Measurements from ENCODE around the gene MICU1.
"Not testable (repeated sequence)": the region's sequence is repeated elsewhere in the genome, so short reads cannot be mapped to it uniquely, and the experiment has no call there.

MICU1 gene

DNA sequence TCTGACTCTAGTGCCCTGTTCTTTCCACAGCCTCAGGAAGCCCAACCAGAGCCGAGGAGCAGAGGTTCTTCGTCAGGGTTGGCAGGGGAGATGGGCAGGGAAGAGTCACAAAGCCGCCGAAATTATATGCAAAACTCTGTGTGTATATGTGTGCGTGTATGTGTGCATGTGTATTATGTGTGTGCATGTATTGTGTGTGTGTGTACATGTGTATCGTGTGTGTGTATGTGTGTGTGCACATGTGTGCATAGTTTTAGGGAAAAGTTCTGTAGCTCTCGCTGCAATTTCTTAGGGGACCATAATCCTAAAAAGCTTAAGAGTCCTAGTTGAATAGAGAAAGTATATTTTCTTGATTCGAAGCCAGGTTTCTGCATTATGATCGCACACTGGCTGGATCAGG, 288.2 kb downstream of the MICU1 start:
- DNase-seq, result no peak

DNA sequence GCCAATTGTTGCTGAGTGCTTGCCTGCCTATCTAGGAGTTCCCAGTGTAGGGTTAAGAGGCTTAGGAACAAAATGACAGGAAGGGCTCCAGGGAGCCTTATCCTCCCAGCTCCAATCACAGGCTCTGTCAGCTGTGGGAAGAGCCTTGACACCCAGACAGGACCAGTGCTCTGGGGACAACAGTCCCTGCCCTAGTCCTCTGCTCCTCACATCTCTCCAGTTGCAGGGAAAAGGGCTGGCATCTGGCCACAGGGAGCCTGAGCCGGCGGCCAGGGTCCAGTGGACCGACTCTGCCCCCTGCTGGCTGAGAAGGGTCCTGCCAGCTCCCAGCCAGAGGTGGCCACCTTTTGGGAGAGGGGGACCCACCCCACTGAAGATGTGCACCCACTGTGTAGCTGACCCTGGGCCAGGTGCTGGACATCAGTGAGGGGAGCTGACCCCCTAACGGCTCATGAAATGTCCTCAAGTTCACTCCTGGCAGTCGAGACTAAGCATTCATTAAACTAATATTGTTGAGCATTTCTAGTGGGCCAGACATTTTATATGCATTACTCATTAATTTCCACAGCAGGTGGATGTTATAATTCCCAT, 288.7 kb downstream of the MICU1 start:
- DNase-seq, result peak; percentile 56

DNA sequence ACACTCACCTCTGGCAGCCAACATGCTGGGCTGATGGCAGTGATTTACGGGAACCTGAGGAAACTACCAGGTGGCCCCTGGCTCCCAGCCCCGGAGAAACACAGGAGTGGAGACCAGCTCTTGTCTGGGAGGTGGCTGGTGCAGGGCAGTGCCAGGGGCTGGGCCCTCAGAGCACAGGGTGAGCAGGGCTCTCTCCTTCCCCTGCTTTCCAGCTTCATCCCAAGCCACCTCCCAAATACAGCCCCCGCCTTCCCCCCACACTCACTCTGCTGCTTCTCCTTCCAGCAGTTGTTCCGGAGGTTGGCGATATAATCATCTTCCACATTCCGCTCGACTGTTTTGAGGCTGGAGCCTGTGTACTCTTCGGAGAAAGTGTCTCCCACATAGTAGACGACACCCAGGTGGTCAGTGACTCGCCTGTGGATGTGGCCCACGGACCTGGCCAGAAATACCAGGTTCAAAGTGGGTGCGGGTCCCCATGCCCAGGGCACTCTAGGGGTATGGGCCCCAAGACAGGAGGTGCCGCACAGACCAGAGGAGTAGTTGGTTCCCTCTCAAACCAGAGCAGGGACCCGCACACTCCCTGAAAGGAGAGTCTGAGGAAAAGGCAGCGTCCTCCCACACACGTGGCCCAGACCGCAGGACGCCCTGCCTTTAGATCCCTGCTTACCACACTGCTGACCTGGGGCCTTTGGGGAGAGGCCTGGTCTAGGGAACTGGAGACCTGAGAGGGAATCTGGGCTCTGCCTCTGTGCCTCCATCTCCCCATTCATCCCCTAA, 289.4 kb downstream of the MICU1 start:
- no peak for DNase-seq

DNA sequence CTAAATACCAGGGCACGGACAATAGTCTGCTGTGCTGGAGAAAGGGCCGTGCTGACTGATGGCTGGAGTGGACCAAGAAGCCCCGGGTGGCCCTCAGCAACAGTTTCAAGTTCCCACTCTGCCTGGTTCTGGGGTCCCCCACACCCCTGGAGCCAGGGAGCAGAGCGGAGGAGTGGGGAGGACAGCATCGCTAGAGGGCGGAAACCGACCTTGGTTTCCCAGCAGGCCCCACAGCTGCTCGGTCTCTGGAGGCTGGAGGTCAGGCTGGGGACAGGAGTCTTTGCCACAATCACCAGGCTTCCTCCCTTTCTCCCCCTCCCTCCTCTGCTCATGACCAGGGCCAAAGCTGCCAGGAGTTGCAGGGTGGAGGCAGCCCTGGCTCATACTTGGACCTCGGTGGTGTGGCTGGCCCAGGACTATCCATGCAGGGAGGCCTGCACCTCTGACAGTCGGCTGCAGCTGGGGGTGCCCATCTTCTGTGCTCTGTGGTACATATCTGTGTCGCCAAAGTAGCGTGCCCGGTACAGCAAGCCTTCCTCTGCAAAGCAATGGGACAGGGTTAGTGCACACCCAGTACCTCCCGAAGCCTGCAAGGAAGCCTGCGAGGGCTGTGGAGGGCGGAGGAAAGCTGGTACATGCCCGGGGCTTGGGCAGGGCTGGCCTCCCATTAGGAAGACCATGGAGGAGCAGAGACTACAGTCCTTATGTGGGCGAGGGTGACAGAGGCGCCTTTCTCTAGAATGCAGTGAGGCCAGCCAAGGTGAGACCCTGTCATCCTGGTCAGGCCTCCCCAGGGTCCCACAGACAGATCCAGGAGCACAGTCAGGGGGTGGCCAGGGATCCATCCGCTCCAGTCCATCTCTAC, 290.3 kb downstream of the MICU1 start:
- peak; percentile 42 for DNase-seq

DNA sequence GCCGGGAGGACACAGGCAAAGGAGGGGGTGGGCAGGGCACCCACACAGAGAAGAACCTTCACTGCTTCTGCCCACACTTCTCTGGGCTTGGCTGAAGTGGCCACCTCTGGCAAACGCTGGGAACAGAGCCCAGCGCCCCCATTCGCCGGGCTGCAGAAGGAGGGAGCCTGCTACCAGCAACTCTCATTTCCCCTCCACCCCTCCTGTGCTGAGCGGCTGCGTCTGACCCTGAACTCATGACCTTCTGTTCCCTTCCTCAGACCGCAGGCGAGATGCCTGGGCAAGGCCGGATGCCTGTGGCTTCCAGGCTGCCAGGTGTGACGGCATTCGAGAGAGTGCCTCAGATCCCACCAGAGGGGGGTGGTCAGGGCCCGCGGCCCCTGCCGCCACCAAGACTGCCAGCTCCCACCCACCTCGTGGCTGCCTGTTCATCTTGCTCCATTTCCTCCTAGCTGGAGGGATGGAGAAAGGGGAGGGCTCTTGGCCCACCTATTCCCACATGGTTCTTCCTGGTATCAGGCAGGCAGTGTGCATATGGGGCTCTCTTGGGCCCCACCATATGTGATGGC, 291.0 kb downstream of the MICU1 start:
- DNase-seq, result peak; percentile 80

DNA sequence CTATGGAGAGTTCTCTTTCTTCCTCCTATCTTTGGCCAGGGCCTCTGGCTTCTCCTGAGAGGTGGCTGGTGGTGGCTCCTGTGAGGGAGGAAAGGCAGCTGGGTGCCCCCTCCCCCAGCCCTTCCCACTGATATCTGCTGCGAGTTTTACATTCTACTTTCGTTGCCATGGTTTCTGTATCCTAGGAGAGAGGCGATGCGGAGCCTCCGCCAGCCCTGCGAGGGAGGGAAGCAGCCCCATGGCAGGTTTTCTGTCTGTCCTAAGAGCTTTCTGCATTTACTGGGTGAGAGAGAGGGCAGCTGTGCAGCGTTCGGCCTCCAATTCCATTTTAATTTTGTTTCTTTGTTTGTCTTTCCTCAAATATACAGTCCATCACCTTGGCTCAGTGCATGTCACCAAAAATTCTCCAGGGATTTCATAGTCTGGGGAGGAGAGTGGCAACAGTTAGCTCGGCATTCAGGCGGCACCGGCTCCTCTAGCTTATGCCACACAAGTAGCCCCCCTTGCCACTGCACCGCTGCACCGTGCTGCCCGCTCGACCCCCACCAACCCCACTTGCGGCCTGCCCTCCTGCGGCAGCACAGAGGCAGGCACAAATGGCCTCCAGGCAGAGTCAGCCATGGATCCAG, 291.6 kb downstream of the MICU1 start:
- DNase-seq, result no peak

DNA sequence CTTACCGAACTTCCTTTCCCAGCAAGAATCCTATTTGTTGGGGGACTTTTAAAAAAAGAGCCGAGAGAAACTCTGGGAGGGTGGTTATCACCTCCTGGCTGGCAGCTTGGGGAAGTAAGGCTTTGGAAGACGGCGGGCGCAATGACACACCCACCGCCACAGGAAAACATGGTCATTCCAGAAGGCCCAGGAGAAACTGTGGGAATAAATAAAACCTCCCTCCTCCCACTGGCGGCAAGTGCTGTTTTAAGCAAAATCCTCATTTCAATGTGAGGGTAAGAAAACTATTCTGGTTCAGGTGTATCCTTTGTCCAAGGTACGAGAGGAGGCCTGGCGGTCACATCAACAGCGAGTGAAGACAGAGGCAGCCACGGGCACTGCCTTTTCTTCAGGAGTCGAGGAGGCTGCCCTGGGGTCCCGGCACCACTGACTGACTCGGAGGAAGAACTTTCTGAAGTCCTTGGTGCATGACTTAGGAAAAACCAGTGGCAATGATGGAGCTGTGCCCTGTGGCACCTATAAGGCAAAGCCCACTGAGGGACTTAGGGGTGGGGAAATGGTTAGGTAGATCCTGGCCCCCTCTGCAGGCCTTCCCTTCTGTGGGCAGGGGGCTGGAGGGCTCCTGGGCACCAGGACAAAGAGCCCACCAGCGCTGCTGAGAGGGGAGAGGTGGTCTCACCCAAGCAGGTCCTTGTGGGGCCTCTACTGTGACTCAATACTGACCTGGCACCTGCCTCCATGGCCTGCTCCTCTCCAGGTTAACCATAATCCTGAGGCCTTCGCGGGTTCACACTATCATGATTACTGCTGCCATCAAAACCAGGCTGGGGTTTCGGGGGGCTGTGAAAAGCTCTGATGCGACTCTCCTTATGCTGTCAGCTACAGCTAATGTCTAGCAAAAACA, 292.5 kb downstream of the MICU1 start:
- no peak for DNase-seq

DNA sequence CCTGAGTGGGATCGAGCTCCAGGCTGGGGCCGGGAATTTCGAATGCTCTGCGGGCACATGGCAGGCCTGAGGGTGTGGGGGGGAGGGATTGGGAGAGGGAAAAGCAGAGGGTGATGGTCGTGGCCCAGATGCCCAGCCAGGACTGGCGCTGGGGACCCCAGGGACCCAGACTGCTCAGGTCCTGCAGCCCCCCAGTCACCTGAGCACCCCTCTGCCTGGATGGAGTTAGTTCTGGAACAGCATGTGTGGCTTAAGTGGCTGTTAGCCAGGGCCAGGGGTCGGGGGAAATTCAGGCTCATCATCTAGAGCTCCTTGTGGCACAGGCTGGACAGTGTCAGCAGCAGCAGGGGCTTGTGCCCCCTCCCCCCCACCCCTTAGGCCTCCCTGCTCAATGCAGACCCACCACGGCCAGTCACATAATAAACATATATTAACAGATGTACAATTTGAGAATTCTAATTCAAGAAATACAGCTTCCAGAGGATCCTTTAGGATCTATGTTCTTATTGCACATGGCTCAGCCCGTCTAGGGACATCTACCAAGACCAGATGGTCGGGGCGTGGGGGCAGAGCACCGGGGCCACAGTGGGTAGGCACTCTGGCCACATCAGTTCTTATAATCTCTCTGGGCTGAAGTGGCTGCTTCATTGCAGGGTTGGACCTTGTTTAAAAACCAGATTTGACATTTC, 293.3 kb downstream of the MICU1 start:
- no peak for DNase-seq

DNA sequence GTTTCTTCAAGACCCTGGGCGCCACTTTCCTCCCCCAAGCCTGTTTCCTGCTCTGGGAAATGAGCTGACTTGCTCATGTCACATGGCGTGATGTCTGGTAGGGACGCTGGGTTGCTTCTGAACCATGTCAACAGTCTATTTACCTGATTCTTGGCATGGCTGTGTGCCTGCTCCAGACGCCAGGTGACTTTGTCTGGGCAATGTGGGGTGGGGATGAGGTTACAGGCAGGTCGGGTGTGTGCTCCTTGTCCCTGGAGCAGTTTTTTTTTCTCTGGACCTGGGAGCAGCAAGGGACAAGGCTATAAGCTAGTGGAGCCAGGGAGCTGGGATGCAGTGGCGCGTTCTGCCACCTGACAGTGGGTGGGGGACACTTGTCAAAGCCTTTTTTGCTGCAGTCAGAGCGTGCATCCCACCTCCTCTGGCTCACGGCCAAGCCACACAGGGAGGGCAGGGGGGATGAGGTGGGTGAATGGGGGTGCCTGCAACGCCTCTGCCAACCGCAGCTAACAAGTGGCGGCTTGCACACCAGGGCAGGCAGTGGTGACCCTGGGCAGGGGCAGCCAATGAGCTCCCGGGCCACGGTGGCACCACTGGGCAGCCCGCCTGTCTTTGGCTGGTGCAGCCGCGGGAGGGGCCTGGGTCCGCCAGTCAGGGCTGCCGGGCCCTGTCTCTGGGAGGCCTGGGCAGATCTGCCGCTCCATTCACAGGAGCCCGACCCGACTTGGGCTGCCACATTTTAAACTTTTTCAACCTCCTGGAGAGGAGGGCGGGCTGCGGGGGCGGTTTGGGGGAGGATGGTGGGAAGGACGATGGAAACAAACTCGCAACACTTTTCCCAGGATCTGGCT, 294.1 kb downstream of the MICU1 start:
- peak; percentile 83 for DNase-seq

DNA sequence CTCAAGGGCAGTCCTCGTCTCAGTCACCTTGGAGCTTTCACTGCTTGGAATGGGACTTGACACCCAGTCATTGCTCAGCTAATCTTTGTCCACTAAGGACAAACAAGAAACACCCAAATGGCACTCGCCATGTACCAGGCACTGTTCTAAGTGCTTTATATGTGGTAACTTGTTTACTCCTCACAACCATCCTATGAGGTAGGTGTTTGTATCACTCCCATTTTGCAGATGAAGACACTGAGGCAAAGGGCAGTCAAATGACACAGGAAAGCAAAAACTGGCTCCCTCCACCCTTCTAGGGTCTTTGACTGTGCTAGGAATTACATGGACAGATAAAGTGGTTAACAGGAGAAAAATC, 295.8 kb downstream of the MICU1 start:
- no peak for DNase-seq

DNA sequence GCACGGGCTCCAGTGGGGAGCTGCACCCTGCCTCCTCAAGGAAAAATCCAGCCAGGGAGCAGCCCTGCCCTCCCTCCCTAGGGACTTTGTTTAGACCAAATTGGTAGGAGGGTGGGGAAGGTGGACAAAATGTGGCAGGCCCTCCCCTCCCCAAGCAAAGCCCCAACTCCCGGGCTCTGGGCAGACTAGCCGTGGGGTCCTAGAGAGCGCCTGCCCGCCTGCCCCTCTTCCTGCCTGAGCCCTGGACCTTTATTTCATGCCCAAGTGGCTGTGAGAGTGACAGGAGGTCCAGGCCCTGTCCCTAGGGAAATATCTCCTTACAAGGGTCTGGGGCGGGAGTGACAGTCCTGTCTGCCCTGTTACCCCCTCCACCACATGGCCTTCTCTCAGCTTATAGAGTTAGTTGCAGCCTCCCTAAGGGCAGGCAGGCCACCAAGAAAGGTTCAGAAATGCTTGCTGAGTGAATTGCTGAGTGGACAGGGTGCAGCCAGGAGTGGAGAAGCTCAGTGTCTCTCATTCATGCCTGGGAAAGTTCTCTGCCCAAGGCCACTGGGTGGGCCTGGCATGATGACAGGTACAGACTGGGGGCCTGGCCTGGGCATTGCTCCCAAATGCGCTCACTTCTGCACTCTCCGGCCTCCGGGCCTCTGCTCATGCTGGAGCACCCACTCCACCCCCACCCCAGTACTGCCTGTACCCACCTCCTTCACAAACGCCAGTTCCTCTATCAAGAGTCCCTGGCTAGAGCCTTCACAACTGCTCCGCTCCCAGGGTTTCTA, 296.4 kb downstream of the MICU1 start:
- DNase-seq, result no peak

DNA sequence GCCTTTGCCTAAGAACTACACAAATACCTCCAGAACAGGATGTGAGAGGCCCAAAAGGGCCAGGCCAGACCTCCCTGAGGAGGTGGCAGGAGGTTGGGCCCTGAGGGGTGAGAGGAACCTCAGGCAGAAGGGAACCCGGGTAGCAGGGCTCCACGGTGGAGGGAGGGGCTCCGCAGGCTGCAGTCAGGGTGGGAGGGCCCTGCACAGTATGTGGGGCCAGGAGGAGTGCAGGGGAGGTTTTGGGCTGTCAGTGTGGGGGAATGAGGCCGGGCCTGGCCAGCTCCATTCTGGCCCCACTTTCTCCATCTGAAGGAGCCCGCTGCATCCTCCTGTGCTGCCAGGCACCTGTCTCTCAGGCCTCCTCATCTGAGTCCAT, 297.1 kb downstream of the MICU1 start:
- no peak for DNase-seq

DNA sequence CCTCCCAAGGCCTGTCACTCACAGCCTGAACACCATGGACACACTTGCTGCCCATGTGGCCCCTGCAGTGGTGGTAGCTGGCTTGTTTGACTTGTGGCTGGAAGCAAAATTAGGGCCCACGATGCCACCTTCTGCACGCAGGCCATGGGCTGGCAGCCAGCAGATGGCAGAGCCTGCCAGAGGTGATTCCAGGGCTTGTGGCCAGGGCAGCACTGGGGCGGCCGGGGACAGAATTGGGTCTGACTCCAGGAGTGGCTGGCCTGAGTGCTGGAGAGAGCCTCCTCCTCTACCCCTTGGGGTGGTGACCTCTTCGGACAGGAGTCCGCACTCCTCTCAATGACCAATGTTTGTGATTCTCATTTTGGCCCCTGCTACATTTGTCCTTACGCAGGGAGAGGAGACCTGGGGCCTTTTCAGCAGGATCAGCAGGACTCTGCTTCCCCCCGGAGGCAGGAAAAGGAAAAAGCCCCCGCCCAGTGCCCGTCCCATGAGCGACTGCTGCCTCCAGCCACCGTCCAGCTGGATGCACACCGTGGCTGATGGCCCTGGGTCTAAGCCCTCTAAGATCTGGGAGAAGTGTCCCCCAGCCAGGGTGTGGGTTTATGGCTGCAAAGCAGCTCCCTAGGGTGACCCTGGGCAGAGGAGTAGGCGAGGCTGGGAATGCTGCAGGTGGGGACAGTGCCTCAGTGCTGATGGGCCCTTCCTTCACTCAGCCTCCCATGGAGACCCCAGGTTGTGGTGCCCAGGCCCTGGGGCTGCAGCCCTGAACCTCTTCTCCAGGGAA, 297.6 kb downstream of the MICU1 start:
- DNase-seq, result no peak

DNA sequence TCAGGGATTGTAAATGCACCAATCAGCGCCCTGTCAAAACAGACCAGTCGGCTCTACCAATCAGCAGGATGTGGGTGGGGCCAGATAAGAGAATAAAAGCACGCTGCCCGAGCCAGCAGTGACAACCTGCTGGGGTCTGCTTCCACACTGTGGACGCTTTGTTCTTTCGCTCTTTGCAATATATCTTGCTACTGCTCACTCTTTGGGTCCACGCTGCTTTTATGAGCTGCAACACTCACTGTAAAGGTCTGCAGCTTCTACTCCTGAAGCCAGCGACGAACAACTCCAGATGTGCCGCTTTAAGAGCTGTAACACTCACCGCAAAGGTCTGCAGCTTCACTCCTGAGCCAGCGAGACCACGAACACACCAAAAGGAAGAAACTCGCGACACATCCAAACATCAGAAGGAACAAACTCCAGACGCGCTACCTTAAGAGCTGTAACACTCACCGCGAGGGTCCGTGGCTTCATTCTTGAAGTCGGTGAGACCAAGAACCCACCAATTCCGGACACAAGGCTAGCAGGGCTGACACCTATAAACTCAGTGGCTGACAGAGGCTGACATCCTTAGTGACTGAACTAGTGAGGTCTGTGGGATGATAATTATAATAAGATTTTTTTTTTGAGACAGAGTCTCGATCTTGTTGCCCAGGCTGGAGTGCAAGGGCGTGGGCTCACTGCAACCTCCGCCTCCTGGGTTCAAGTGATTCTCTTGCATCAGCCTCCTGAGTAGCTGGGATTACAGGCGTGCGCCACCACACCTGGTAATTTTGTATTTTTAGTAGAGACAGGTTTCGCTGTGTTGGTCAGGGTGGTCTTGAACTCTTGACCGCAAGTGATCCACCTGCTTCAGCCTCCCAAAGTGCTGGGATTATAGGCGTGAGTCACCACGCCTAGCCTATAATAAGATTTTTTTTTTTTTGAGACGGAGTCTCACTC, 298.9 kb downstream of the MICU1 start:
- DNase-seq, result peak; percentile 54

DNA sequence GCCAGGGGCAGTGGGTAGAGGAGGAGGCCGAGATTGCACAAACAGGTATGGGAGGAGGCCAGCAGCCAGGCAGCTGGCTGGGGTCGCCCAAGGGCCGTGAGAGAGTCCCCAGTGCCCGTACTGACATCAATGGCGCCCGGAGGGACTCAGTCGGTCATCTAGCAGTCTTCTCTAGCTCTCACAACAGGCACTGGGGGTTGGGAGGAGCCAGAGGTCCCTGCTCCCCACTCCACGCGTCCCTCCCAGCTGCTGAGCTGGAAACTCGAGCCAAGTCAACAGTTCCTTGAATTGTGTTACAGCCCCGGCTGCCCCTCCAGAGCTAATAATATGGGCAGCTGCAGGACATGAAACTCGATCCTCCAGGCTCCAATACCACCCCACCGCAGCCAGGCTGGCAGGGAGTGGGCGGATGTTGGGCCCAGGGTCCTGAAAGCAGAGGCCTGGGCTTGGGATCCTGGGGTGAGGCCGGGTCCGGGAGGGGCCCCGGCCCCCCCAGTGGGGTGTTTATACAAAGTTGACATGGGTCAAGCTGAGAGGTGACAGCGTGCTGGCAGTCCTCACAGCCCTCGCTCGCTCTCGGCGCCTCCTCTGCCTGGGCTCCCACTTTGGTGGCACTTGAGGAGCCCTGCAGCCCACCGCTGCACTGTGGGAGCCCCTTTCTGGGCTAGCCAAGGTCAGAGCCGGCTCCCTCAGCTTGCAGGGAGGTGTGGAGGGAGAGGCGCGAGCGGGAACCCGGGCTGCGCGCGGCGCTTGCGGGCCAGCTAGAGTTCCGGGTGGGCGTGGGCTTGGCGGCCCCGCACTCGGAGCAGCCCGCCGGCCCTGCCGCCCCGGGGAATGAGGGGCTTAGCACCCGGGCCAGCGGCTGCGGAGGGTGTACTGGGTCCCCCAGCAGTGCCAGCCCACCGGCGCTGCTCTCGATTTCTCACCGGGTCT, 300.4 kb downstream of the MICU1 start:
- DNase-seq, result not testable (repeated sequence)

DNA sequence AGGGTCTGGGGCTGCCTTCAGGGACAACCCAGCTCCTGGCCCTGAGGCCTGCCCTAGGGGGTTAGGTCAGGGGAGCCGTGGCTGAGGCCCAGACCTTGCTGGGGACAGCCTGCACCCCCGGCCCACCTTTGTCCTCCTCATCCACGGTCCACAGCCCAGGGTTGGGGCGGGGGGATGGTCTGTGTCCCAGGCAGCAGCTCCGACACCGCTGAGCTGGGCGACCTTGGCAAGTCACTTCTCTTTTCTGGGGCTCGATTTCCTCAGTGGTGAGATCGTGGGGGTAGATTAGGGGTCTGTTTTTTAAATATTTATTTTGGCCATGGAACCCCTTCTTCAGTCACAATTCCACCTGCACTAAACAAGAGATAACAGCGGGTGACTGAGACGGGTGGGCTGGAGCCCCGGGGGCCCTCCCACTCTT, 302.1 kb downstream of the MICU1 start:
- DNase-seq, result no peak

Data from activated effector memory CD4-positive, alpha-beta T cell treated with Interleukin-2 at 50 U/mL for 16 hours (primary cell).